Measurements from ENCODE around the gene ENO4.

Gene ENO4

DNA sequence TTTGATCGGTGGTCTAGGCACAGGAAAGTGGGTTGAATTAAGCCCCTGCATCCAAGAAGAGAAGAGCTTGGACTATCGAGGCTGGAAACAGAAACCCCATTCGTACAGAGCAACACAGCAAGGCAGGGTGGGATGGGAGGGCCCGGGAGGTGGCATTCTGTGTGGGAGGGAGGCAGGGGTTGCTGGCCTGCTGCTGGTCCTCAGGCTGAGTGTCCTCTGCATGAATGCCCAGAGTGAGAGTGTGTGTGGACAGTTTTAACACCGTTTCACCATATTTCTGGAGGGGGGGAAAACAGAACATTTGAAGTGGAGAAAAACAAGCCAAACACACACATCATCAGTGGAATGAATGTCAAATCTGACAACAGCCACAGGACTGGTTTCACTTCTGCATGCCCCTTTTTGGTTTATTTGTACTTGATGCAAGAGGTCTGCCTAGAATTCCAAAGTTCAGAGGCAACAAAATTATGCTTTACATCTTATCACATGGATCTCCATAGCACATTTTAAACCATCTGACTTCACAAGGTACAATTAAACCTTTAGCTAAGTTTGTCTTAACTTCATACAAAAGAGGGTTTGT, 11.1 kb upstream of the ENO4 start:
- H3K9ac ChIP-seq (ENCODE audit: low read depth, low read length) = no peak overlapping the region
- peaks cover 60% of the 10 kb centered on the region for H3K4me1 ChIP-seq (ENCODE audit: insufficient read depth, low read length)
- no peaks in the 10 kb centered on the region for H3K9me3 ChIP-seq (ENCODE audit: control insufficient read depth, insufficient read depth, low read length)
- no peaks in the 10 kb centered on the region for H3K36me3 ChIP-seq (ENCODE audit: insufficient read depth, low read length)

DNA sequence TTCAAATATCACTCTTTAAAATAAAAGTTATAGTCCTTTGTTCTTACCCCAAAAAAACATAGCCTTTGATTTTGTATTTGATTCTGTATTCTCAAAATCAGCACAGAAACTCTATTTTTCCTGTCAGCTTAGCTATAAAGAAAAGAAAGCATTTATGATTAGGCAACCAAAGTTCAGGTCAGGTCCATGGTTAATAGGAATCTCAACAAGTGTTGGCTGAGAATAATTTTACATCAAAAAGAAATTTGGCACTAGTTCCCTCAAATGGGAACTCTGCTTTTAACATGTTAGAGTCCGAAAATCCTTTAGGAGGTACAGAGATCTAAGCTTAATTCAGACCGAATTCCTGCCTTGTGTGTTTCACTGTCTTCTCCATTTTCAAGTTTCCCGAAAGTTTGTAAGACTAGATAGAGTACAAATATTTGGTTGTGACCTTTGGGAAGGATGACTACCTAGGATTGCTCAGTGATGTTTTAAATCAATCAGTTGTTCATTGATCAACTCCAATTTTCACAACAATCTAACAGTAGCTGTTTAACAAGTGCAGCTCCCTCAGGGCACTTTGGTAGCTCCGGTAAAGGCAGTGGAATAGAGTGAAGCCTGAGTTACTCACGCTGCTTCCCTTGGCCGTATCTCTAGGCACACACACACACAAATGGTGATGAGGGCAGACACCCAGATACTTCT, 8.8 kb upstream of the ENO4 start:
- no peaks in the 10 kb centered on the region for H3K9me3 ChIP-seq (ENCODE audit: control insufficient read depth, insufficient read depth, low read length)
- H3K4me1 ChIP-seq (ENCODE audit: insufficient read depth, low read length) = peaks cover 47% of the 10 kb centered on the region
- no peak overlapping the region for H3K9ac ChIP-seq (ENCODE audit: low read depth, low read length)
- H3K36me3 ChIP-seq (ENCODE audit: insufficient read depth, low read length) = no peaks in the 10 kb centered on the region

DNA sequence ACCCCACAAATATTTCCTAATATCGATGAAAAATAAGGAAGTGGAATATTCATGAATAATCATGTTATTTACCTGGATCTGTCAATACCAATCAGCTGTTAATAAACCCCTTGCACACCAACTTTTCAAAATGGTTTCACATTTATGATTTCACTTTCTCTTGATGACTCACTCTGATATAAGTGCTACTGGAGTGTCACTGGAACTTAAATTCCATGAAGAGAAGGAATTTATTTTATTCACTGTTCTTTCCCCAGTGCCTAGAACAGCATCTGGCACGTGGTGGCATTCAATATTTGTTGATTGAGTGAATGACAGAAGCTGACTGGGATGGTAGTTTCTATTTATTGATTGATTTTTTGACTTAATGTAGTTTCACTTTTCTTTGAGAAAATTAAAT, 3.5 kb upstream of the ENO4 start:
- H3K9me3 ChIP-seq (ENCODE audit: control insufficient read depth, insufficient read depth, low read length) = no peaks in the 10 kb centered on the region
- no peaks in the 10 kb centered on the region for H3K36me3 ChIP-seq (ENCODE audit: insufficient read depth, low read length)
- H3K9ac ChIP-seq (ENCODE audit: low read depth, low read length) = no peak overlapping the region
- peaks cover 20% of the 10 kb centered on the region for H3K4me1 ChIP-seq (ENCODE audit: insufficient read depth, low read length)

GRCh38 chr10:116848032-116848943, 1.0 kb upstream of the ENO4 start:
- H3K9ac ChIP-seq (ENCODE audit: low read depth, low read length) = peak overlapping the region; percentile 73
- no peaks in the 10 kb centered on the region for H3K36me3 ChIP-seq (ENCODE audit: insufficient read depth, low read length)
- no peaks in the 10 kb centered on the region for H3K9me3 ChIP-seq (ENCODE audit: control insufficient read depth, insufficient read depth, low read length)
- H3K4me1 ChIP-seq (ENCODE audit: insufficient read depth, low read length) = peaks cover 17% of the 10 kb centered on the region

- H3K9me3 ChIP-seq (ENCODE audit: control insufficient read depth, insufficient read depth, low read length) = no peaks in the 10 kb centered on the region
- peaks cover 17% of the 10 kb centered on the region for H3K4me1 ChIP-seq (ENCODE audit: insufficient read depth, low read length)
- H3K36me3 ChIP-seq (ENCODE audit: insufficient read depth, low read length) = no peaks in the 10 kb centered on the region
- H3K9ac ChIP-seq (ENCODE audit: low read depth, low read length) = peak overlapping the region; percentile 73
These were observed 403 bp upstream of the ENO4 start for GRCh38 chr10:116848944-116849247.

GRCh38 chr10:116850058-116850611, 836 bp downstream of the ENO4 start:
- Histone ChIP-seq H3K9me3 (ENCODE audit: control insufficient read depth, insufficient read depth, low read length) (no peaks in the 10 kb centered on the region), H3K36me3 (ENCODE audit: insufficient read depth, low read length) (no peaks in the 10 kb centered on the region), H3K4me1 (ENCODE audit: insufficient read depth, low read length) (peaks cover 12% of the 10 kb centered on the region), H3K9ac (ENCODE audit: low read depth, low read length) (peak overlapping the region; percentile 73; the same call in 1 of the 2 replicates)

GRCh38 chr10:116852246-116852645, 2.9 kb downstream of the ENO4 start:
- Histone ChIP-seq H3K4me1 (ENCODE audit: insufficient read depth, low read length) (peaks cover 4% of the 10 kb centered on the region), H3K9me3 (ENCODE audit: control insufficient read depth, insufficient read depth, low read length) (no peaks in the 10 kb centered on the region)

DNA sequence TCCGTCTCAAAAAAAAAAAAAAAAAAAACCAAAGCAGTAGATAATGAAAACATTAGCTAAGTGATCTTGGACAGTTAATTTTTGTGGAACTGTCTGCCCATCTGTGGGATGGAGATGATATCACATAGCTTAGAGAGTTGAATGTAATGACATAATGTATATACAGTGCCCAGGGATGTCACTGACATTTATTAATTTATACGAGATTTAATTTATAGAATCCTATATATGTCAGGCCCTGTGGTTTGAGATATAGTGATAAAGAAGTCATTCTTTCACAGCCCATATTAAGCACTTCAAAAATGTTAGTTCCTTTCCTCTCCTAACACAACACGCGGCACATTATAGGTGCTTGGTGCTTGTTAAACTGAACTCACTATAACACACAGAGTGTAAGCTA, 4.0 kb downstream of the ENO4 start:
- Histone ChIP-seq H3K36me3 (ENCODE audit: insufficient read depth, low read length) (no peaks in the 10 kb centered on the region), H3K9ac (ENCODE audit: low read depth, low read length) (no peak overlapping the region), H3K9me3 (ENCODE audit: control insufficient read depth, insufficient read depth, low read length) (no peaks in the 10 kb centered on the region), H3K4me1 (ENCODE audit: insufficient read depth, low read length) (no peaks in the 10 kb centered on the region; the same call in 1 of the 2 replicates)

More at GRCh38 chr10:116852246-116852645, 2.9 kb downstream of the ENO4 start:
- Histone ChIP-seq H3K36me3 (ENCODE audit: insufficient read depth, low read length) (no peaks in the 10 kb centered on the region), H3K9ac (ENCODE audit: low read depth, low read length) (no peak overlapping the region)

DNA sequence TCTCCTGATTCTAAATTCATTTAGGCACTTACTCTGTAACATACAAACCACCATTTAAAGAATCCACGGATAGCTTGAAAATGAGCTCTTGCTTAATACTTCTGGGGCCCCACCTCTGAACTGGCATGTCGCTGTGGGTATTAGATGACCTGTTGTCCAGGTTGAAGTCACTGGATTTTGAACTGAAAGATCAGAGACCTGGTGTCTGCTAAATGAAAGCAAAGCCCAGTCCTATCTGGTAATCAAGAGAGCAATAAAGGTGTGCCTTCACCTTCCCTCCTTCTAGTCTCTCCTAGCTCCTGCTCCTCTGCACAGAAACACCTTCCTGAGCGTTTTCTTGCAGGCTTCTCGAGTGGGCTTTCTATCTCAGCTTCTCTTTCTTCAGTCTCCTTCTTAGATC, 4.4 kb downstream of the ENO4 start:
- no peak overlapping the region for H3K9ac ChIP-seq (ENCODE audit: low read depth, low read length)
- H3K9me3 ChIP-seq (ENCODE audit: control insufficient read depth, insufficient read depth, low read length) = no peaks in the 10 kb centered on the region
- no peaks in the 10 kb centered on the region for H3K4me1 ChIP-seq (ENCODE audit: insufficient read depth, low read length)
- H3K36me3 ChIP-seq (ENCODE audit: insufficient read depth, low read length) = no peaks in the 10 kb centered on the region

GRCh38 chr10:116857156-116857555, 7.9 kb downstream of the ENO4 start:
- Histone ChIP-seq H3K9ac (ENCODE audit: low read depth, low read length) (no peak overlapping the region), H3K9me3 (ENCODE audit: control insufficient read depth, insufficient read depth, low read length) (no peaks in the 10 kb centered on the region), H3K36me3 (ENCODE audit: insufficient read depth, low read length) (no peaks in the 10 kb centered on the region), H3K4me1 (ENCODE audit: insufficient read depth, low read length) (no peaks in the 10 kb centered on the region)

- no peaks in the 10 kb centered on the region for H3K9me3 ChIP-seq (ENCODE audit: control insufficient read depth, insufficient read depth, low read length)
- H3K4me1 ChIP-seq (ENCODE audit: insufficient read depth, low read length) = no peaks in the 10 kb centered on the region
- H3K36me3 ChIP-seq (ENCODE audit: insufficient read depth, low read length) = no peaks in the 10 kb centered on the region
- H3K9ac ChIP-seq (ENCODE audit: low read depth, low read length) = no peak overlapping the region
These were observed 12.5 kb downstream of the ENO4 start for GRCh38 chr10:116861796-116862195.

DNA sequence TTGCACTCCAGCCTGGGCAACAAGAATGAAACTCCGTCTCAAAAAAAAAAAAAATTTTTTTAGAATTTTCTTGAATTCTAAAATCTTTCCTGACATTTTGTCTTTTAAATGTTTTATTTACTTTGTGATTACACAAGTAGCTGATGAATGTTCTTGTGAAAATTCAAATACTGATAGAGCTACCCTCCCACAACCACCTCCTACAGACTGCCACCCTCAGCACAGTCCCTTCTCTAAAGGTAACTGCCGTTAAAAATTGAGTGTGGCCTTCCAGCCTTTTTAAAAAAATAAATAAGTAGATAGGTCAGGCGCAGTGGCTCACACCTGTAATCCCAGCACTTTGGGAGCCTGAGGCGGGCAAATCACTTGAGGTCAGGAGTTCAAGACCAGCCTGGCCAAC, 15.1 kb downstream of the ENO4 start:
- H3K9ac ChIP-seq (ENCODE audit: low read depth, low read length) = no peak overlapping the region
- no peaks in the 10 kb centered on the region for H3K4me1 ChIP-seq (ENCODE audit: insufficient read depth, low read length)
- H3K9me3 ChIP-seq (ENCODE audit: control insufficient read depth, insufficient read depth, low read length) = no peaks in the 10 kb centered on the region
- H3K36me3 ChIP-seq (ENCODE audit: insufficient read depth, low read length) = no peaks in the 10 kb centered on the region

DNA sequence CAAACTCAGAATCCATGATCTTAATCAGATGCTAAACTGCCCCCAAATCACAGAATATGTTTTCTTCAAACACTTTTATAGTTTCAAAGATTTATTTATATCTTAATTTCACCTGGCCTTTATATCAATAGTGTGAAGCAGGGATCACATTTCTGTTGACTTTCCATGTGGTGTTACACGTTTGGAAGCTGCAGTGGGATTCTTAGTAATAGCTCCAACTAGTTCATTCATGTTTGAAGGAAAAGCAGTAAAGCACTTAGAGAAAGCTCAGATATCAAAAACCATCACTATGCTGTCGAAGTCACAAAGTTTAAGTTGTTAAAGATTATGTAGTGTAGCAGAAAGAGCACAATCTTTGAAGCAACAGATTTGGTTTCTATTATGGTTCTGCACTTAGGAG, 16.8 kb downstream of the ENO4 start:
- Histone ChIP-seq H3K4me1 (ENCODE audit: insufficient read depth, low read length) (no peaks in the 10 kb centered on the region), H3K9me3 (ENCODE audit: control insufficient read depth, insufficient read depth, low read length) (no peaks in the 10 kb centered on the region), H3K36me3 (ENCODE audit: insufficient read depth, low read length) (no peaks in the 10 kb centered on the region), H3K9ac (ENCODE audit: low read depth, low read length) (no peak overlapping the region)

DNA sequence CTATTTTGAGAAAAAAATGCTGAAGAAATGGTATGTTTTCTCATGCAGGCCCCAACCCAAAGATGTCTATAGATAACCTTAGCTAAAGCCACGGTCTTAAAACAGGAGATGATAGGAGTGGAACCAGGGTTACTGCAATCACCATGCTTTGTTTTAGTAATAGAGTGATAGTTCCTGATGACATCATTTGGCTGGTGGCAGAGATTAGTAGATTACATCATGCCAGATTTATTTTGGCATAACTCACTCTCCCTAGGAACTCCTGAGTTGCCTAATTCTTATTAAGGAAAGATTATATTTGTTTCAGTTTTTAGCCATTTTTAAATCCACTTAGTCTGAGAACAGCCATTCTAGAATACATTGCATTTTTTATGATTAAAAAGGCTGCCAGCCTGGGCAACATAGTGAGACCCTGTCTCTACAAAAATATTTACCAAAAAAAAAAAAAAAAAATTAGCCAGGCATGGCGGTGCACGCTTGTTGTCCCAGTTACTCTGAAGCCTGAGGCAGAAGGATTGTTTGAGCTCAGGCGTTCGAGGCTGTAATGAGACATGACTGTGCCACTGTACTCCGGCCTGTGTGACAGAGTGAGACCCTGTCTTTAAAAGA, 17.8 kb downstream of the ENO4 start:
- Histone ChIP-seq H3K9ac (ENCODE audit: low read depth, low read length) (no peak overlapping the region), H3K4me1 (ENCODE audit: insufficient read depth, low read length) (no peaks in the 10 kb centered on the region), H3K36me3 (ENCODE audit: insufficient read depth, low read length) (no peaks in the 10 kb centered on the region), H3K9me3 (ENCODE audit: control insufficient read depth, insufficient read depth, low read length) (no peaks in the 10 kb centered on the region)
